NCI-H446 treated with DMSO at 0.1 percent for 48 hours (cell line): Measurements from ENCODE around the gene NRP1.
"Not testable (repeated sequence)": the region's sequence is repeated elsewhere in the genome, so short reads cannot be mapped to it uniquely, and the experiment has no call there.

Experiments used
- DNase-seq: peaks from one replicate; lab custom pipeline; 2025; lab: John Stamatoyannopoulos, UW

The NRP1 gene

DNA sequence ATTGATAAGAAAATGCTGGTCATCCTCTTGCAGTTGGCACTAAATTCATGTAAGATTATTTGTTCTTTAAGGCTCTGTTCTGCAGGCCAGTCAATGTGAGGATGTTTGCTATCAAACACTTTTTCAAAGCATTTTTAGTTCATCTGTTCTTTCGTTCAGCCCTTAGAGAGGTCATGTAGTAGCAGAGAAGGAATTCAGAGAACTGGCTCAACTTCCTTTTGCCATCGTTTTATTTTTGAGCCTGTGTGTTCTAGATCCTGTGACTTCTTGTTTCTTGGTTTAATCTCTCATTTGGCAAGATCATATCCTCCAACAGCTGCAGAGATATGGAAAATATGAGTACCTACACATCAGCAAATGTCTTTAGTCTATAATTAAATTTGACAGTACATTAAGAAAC lies 184.3 kb downstream of the NRP1 start:
- no peak for DNase-seq

DNA sequence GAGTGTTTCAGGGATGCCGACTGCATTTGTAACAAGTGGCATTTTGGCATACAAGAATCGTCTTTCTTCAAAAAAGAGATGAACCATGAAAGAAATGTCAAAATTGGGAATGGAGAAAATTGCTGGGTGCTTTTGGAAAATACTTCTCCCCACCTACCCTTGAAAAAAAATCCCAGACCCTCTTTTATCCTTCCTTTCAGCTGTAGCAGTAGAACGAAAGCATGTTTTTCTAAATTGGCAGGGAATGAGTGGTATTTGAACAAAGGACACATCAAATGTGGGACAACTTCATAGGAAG lies 187.5 kb downstream of the NRP1 start:
- DNase-seq, result no peak

DNA sequence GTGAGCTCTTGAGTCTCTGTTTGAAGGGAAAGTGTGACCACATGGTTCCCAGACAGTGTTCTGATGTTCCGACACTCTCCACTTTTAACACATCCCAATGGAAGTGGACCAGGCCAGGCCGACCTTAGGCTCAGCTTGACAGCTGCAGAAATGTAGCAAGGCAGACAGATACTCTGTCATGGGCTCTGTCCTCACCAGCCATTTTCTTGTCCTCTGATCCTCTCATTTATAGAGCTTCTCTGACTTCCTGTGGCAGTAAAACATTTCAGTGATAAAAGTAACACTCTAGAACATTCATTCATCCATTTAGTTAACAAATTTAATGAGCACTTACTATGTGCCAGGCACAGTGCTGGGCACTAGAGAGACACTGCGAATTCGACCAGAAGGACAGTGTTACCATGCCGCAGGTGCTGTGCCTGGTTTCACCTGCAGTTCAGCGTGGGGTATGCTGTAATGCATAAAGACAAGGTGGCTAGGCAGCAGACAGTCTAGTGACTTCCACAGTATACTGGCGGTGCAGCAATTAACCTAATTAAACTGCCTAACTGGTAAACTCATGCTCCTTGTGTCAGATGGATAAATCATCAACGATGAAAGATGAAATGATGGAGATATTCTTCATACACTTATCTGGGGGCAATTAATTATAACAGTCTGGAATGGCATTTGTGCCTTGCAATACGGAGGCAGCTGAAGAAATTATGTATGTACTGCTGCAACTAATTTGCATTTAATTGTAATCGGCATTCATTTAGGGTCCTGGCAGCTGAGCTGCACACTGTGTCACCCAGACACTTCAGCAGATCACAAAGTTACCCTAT lies 188.1 kb downstream of the NRP1 start:
- DNase-seq, result no peak

DNA sequence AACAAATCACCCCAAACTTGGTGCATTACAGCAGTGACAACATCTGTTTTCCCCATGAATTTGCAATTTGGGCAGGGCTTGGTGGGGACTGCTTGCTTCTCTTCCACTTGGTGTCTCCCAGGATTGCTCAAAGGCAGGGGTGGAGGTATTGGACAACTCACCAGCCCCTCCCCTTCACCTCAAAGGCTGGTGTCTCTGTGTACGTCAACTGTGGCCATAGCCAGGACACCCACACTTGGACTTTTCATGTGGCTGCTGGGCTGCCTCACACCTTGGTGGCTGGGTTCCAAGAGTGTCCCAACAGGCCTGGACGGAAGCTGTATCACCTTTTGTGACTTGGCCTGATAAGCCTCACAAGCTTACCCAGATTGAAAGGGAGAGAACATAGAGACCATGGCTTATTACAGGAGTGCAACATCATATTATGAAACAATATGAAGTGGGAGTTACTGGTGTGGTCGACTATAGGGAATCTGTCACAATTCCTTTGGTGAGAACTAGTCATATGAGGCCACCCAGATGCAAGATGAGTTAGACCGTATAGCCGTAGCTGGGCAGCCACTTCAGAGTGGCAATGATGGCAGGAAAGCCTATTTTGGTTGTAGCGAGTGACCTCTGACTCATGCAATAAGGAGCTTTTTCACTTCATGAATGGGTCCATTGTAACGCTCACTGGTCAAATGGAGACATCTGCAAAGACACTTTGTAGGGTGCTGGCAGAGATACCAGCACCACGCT lies 188.8 kb downstream of the NRP1 start:
- no peak for DNase-seq

DNA sequence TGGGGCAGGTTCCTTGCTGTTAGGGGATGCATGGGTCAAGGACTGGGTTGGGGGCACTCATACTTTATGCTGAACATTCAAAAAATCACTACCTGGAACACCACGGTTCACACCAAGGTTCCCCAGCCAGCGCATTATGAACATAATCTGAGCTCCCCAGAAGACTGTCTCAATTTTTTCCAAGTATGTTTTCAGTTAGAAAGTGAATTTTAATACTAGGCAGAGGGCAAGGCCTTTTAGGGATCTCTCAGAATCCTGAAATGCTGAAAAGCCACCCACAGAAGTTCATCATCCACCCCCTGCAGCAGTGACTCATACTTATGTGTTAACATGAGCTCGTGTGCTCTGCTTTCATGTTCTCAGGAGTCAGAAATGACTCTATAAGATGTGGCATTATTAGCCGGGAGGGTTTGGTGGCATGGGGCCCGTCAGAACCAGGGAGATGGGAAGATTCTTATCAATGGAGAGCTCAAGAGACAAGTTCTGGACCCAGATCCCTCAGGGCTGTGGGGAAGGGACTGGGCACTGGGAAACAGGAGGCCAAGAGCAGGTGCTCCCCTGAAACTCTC lies 191.2 kb downstream of the NRP1 start:
- DNase-seq, result no peak

DNA sequence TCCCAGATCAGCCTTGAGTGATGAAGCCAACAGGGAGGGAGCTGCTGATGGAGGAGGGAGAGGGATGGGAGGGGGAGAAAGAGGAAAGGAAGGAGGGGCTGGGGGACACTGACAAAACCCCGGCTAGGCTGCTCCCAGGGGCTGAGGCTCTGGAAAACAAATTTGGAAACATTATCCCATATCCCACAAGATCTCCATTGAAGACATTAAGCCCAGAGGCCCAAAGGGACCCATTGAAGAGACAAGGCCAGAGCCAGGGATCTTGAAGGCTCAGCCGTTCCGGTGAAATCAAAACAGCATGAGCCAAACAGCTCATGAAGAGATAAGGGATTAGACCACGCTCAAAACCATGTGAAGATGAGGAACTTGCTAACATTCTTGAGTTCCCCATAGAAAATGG lies 192.2 kb downstream of the NRP1 start:
- no peak for DNase-seq

DNA sequence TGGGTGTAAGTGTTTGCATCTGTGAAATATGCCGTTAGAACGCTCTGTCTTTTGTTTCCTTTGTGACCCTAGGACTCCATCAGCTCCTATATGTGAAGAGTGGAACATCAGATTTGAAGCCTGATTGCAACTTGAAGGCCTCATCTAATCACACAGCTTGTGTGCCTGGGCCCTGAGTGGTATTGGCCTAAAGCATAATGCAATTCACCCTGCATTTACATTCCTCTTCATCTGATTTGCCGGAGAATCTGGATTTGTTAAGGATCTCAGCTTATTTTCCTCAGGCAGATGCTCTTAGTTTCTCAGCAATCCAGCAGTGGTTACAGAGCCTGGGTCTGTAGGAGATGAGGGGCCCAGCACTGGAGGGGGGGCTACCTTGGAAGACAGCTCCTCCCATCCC lies 193.2 kb downstream of the NRP1 start:
- DNase-seq, result no peak

DNA sequence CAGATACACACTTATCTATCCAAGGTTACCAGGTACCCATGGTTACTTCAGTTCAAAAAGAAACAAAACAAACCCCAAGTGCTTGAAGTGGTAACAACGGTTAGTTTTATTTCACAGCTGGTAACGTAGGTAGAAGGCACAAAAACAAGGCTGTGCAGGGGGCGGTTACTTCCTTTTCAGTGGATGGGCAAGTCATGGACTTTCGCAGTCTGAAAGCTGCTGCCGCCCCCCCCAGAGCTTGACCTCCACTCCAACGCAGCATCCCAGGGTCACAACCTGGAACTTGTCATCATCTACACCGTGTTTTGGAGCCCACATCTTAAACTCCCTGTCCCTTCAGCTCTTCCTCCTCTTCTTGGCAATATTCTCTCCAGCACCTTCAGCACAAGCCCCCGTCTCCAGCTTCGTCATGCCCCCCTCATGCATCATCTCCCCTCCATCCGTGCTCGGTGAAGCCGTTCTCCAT lies 195.3 kb downstream of the NRP1 start:
- no peak for DNase-seq

DNA sequence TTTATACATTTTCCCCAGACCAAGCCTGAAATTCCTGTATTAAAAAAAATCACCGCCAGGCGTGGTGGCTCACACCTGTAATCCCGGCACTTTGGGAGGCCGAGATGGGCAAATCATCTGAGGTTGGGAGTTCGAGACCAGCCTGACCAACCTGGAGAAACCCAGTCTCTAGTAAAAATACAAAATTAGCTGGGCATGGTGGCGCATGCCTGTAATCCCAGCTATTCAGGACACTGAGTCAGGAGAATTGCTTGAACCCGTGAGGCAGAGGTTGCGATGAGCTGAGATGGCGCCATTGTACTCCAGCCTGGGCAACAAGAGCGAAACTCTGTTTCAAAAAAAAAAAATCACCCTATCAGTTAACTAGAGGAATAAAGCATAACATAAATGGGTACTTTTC lies 195.8 kb downstream of the NRP1 start:
- DNase-seq, result not testable (repeated sequence)

DNA sequence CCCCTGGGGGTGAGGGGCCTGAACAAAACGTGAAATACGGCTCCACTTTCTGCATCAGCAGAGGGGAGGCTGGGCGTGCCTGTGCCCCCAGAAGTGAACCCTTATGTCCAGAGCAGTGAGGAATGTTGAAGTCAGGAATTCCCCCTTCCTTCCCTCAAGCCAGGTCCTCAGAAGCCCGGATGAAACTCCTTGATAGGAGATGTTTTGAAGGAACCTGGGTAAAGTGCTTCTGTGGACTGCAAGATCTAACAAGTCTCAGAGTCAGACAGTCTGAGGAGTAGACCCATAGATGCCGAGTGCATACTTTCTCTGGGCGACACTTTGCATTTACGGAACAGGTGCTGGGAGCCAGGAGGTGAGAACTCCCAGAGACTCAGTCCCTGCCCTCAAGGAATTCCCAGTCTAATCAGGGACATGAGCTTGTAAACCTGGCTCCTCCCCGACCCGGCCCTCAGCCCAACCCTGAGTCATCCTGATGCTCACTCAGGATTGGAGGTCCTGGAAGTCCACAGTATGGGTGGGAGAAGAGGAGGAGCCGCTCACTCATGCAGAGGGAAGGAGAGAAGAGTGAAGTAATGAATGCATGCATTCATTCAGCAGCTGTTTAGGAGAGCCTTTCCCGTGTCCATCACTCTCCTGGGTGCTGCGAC lies 197.0 kb downstream of the NRP1 start:
- no peak for DNase-seq

DNA sequence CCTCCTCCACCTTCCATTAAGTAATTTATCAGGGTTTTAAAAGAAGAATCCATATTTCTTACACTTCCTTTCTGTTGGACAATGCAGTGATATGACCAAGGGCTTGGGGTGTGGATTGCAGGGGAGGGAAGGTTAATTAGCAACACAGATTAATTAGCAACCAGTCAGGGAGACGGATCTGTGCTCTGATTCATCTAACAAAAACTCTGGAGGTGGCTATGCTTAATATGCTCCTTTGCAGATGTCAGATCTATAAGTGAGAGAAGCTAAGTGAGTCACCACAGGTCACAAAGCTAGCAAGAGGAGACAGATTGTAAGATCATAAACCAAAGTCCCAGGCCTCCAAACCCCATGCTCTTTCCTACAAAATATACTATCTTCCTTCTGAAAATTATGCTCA lies 197.7 kb downstream of the NRP1 start:
- no peak for DNase-seq

DNA sequence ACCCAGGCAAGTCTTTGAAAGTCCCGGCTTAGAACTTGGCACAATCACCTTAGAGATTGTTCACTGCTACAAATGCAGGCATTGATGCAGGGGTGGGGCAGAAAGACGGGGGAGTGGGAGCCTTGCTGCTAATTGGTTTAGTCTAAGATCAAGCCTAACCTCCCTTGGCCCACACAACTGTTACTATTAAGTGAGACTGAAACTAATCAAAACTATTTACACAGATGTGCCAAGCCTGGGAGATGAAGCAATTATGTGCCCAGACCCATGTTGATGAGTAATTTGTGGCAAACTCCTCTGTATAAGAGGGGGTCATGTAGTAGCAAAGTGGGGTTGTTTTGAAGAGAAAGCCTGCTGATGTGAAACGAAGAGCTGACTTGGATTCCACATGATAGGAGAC lies 198.2 kb downstream of the NRP1 start:
- no peak for DNase-seq

DNA sequence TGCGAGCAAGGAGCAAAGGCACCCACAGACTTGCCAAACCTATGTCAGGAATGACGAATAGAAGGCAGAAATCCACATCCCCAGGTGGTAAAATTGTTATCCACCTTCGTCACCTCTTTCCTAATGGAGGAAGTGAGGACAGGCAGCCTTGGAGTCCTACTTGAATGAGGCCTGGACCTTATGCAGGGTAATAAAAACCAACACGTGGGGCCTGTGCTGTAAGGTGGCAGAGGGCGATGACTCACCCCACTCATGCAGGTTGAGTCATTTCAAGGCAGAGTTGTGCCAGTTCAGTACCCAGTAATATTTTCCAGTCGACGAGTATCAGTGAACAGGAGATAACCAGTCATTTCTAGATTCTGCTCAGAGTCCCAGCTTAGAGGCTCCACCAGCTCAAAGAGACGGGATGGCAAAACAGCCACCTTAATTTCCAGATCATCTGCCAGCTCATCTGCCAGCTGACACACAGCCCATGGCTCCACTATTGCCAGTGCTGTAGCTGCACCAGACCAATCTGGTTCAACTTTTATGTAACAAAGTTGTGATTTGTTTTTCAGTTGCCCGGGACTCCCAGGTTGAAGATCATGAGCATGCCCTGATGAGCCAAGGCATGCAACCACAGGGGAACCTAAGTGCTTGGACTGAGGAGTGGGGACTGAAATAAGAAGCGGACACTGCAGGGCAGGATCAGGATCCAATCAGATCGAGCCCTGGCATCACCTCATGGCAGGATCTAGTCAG lies 200.3 kb downstream of the NRP1 start:
- DNase-seq, result no peak

DNA sequence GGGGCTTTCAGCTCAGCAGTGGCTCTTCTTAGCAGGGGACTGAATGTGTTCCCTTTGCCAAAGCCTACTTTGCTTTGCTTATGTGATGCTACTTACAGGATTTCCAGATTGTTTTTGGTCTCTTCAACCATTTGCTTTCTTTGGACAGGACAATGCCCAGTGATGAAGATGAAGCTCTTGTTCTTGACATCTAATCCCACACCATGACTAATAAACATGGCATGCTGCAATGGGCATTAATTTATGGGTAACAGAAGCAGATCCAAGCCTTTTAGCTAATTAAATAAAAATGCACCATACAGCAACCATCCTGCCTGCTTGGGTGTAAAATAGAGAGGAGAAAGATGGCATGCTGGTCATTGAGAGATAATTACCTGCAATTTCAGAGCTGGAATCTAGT lies 200.9 kb downstream of the NRP1 start:
- DNase-seq, result no peak

DNA sequence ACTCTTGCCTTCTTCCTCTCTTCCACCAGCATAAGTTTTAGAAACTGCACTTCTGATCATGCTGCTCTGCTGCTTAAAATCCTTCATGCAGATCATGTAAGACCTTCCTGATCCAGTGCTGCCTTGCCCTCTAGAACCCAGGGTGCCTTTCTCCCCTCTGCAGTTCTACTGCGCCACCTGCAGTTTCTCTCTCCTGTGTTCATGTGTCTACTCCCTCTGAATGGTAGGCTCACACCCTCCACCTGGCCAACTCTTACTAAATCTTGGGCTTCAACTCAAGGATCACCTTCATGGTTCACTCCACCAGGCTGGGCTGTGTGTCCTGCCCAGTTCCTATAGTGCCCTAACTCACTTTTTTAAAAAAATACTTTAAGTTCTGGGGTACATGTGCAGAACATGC lies 201.8 kb downstream of the NRP1 start:
- DNase-seq, result no peak

DNA sequence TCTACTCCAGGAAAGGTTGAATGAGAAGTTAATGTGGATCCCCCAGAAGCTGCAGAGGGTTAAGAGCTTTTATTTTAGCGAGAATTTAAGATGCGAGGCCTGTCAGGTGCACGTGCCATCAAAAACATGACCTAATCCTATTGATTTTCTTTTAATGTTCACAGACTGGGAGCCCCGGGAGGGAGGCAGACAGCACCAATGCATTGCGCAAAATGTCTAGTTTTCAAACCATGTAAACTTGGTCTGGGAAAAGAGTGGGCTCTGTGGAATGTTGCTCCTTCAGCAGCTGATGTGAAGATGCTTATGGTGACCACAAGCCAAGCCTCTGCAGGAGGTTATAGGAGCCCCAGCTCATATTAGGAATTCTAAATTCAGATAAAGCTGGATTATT lies 204.5 kb downstream of the NRP1 start:
- DNase-seq, result no peak

DNA sequence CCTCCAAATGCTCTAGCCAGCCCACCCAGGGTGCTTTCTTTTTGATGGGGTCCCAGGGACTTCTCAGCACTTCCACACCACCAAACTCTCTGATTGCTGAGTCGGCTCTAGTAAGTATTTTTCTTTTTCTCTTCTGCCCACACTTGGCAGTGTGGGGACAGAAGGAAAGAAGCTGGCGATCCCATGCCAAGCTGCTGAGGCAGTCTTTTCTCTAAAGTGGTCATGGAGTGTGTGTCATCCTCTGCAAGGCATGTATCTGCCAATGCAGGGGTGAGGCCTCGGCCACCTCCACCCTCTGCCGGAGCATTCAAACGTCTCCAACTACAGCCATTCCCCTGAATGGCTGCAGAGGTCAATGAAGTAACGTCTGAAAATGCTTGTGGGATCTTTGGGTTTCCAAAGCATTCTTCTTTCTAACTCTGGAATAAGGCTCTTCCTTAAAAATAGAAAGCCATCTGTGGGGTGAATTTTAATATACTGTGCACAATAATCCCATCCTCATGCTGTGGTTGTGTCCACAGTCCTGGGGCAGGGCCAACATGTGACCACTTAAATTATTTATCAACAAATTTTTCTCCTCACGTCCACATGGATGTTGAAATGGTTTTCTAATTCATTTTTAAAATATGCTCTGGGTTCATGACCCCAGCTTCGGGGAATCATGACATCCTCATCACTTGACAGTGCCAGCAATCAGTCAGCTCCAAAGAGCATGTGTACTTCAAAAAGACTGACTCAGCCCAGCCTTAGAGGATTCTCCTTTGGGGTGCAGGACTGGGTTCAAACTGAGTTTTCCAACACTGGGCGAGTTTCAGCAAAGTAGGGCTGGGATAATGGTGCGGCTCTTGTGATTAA lies 205.1 kb downstream of the NRP1 start:
- no peak for DNase-seq

DNA sequence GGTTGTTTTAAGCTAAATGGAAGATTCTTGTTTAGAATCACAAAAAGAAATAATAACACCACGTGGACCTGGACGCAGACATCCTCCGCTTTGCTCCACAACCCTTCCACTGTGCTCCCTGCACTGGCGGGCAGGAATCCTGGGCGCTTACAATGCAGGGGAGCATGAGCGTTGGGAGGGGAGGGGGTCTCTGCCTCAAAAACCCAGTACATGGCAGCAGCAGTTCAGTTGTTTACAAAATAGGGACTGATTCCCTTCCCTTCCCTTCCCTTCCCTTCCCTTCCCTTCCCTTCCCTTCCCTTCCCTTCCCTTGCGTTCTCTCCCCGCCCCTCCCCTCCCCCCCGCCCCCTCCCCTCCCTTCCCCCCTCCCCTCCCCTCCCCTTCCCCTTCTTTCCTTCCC lies 206.8 kb downstream of the NRP1 start:
- DNase-seq, result no peak
